H1 (cell line): Measurements from ENCODE around the gene PDE4C. TPM values are rescaled to one million over a fixed set of nuclear protein-coding genes. Genes with fewer than 3 reads are reported as not detected.

Source experiments
- CTCF ChIA-PET: fragments of 300-600 bp; sonication (Branson Sonifier 250); formaldehyde crosslinking; loops from one replicate; lab custom pipeline; 2021; ENCODE audit not compliant: partially characterized antibody; lab: Charles Lee
- POLR2A ChIA-PET: fragments of 300-600 bp; sonication (Branson Sonifier 250); formaldehyde crosslinking; loops from one replicate; lab custom pipeline; 2021; ENCODE audit warnings: inconsistent platforms; ENCODE audit not compliant: partially characterized antibody; lab: Charles Lee
- DNase-seq, 2 experiments: peaks; one replicate each; pipeline versions ENCODE4 v3.0.0 to v3.0.0-alpha.2; 2010 to 2022; ENCODE audit warnings: low spot score in 2 of 2, low read depth in 1 of 2, mixed read lengths in 1 of 2
- FAIRE-seq: peaks from 2 replicates; lab custom pipeline; 2011; peaks lifted over from hg19 to GRCh38; lab: Jason Lieb, UNC
- H2AFZ ChIP-seq: 2 replicates; pipeline ENCODE4 v1.8.1; 2012; ENCODE audit warnings: low read length, inconsistent platforms
- H2AK5ac ChIP-seq: 2 replicates; pipeline ENCODE4 v1.6.1; 2013; ENCODE audit warnings: low read depth, low read length
- H2BK120ac ChIP-seq: replicated peaks from 2 replicates; pipeline ENCODE3; 2013; ENCODE audit warnings: low read depth, low read length, inconsistent platforms
- H2BK12ac ChIP-seq: 2 replicates; pipeline ENCODE4 v1.6.1; 2013; ENCODE audit warnings: low read depth, low read length
- H2BK15ac ChIP-seq: 2 replicates; pipeline ENCODE4 v1.6.1; 2013; ENCODE audit warnings: low read length
- H2BK20ac ChIP-seq: 2 replicates; pipeline ENCODE4 v1.6.1; 2013; ENCODE audit warnings: low read length
- H2BK5ac ChIP-seq: 2 replicates; pipeline ENCODE4 v1.6.1; 2013; ENCODE audit warnings: low read depth, low read length
- H3K14ac ChIP-seq: 2 replicates; pipeline ENCODE4 v1.6.1; 2013; ENCODE audit warnings: inconsistent platforms; ENCODE audit not compliant: insufficient read length
- H3K18ac ChIP-seq: 2 replicates; pipeline ENCODE4 v1.6.1; 2013; ENCODE audit warnings: low read length; ENCODE audit errors: extremely low read depth
- H3K23ac ChIP-seq: 2 replicates; pipeline ENCODE4 v1.6.1; 2013; ENCODE audit warnings: inconsistent platforms; ENCODE audit not compliant: insufficient read length
- H3K23me2 ChIP-seq: 2 replicates; pipeline ENCODE4 v1.6.1; 2013; ENCODE audit warnings: low read depth, low read length
- H3K27ac ChIP-seq: 2 replicates; pipeline ENCODE4 v1.6.1; 2011; ENCODE audit warnings: low read depth, low read length, inconsistent platforms
- H3K27me3 ChIP-seq, 4 experiments: replicated peaks in 1 of 4; 1 replicate in 1 of 4; 2 replicates in 3 of 4; pipeline versions ENCODE4 v1.6.1 to v1.8.1; 2011 to 2013; ENCODE audit warnings: low read length in 3 of 4, mild to moderate bottlenecking in 3 of 4, inconsistent platforms in 2 of 4, mixed read lengths in 2 of 4, moderate library complexity in 1 of 4; ENCODE audit not compliant: control insufficient read depth in 3 of 4, insufficient read depth in 3 of 4; ENCODE audit errors: extremely low read depth in 1 of 4
- H3K36me3 ChIP-seq, 4 experiments: 2 replicates each; pipeline versions ENCODE4 v1.6.1 to v1.8.1; 2011 to 2013; ENCODE audit warnings: mild to moderate bottlenecking in 4 of 4, low read length in 3 of 4, moderate library complexity in 2 of 4, control low read depth in 1 of 4, inconsistent platforms in 1 of 4; ENCODE audit not compliant: insufficient read depth in 4 of 4, control insufficient read depth in 2 of 4
- H3K4ac ChIP-seq: replicated peaks from 2 replicates; pipeline ENCODE3; 2013; ENCODE audit warnings: low read length, low read depth, mixed read lengths, inconsistent platforms; ENCODE audit not compliant: insufficient read length
- H3K4me1 ChIP-seq, 4 experiments: replicated peaks in 1 of 4; 1 replicate in 1 of 4; 2 replicates in 3 of 4; pipeline versions ENCODE4 v1.6.1 to v1.8.1; 2011 to 2013; ENCODE audit warnings: low read length in 3 of 4, inconsistent platforms in 2 of 4, mixed read lengths in 1 of 4; ENCODE audit not compliant: insufficient read depth in 4 of 4, control insufficient read depth in 3 of 4
- H3K4me2 ChIP-seq, 2 experiments: 2 replicates each; pipeline versions ENCODE4 v1.6.1 to v1.8.1; 2011 to 2013; ENCODE audit warnings: low read depth in 2 of 2, low read length in 2 of 2, control low read depth in 1 of 2, inconsistent platforms in 1 of 2, mild to moderate bottlenecking in 1 of 2; ENCODE audit not compliant: insufficient read depth in 1 of 2
- H3K4me3 ChIP-seq, 4 experiments: fragments of 200-600, 300-600 bp in 1 of 4; sonication (generic), shearing (Covaris generic), sonication (Bioruptor Twin) in 1 of 4; 2 replicates each; pipeline versions ENCODE4 v1.5.1 to v1.8.1; 2011 to 2016; ENCODE audit warnings: low read length in 4 of 4, low read depth in 3 of 4, control low read depth in 2 of 4, inconsistent platforms in 2 of 4, mild to moderate bottlenecking in 2 of 4, mixed read lengths in 1 of 4, moderate library complexity in 1 of 4; ENCODE audit not compliant: insufficient read depth in 2 of 4; ENCODE audit errors: extremely low read depth in 1 of 4
- H3K56ac ChIP-seq: replicated peaks from 2 replicates; pipeline ENCODE3; 2013; ENCODE audit warnings: low read depth, mild to moderate bottlenecking, mixed read lengths, low read length, inconsistent platforms; ENCODE audit not compliant: insufficient read length
- H3K79me1 ChIP-seq: 2 replicates; pipeline ENCODE4 v1.6.1; 2013; ENCODE audit warnings: low read depth, low read length, control low read depth
- H3K79me2 ChIP-seq, 2 experiments: 2 replicates each; pipeline versions ENCODE4 v1.6.1 to v1.8.1; 2012 to 2013; ENCODE audit warnings: low read length in 2 of 2, mild to moderate bottlenecking in 2 of 2, inconsistent platforms in 1 of 2; ENCODE audit not compliant: insufficient read depth in 2 of 2, control insufficient read depth in 1 of 2
- H3K9ac ChIP-seq, 4 experiments: replicated peaks in 1 of 4; 1 replicate in 1 of 4; 2 replicates in 3 of 4; pipeline versions ENCODE4 v1.6.1 to v1.8.1; 2011 to 2013; ENCODE audit warnings: low read depth in 3 of 4, low read length in 3 of 4, control low read depth in 2 of 4, mild to moderate bottlenecking in 2 of 4, moderate library complexity in 2 of 4, inconsistent platforms in 1 of 4; ENCODE audit errors: extremely low read depth in 1 of 4
- H3K9me3 ChIP-seq, 2 experiments: 2 replicates each; pipeline versions ENCODE4 v1.6.1 to v1.8.1; 2012 to 2013; ENCODE audit warnings: mild to moderate bottlenecking in 2 of 2, moderate library complexity in 2 of 2, control low read depth in 1 of 2, inconsistent platforms in 1 of 2, low read depth in 1 of 2, low read length in 1 of 2, mixed read lengths in 1 of 2; ENCODE audit not compliant: insufficient read depth in 2 of 2
- H4K20me1 ChIP-seq, 2 experiments: replicated peaks in 1 of 2; 2 replicates each; pipeline versions ENCODE3 to v1.8.1; 2011 to 2013; ENCODE audit warnings: inconsistent platforms in 2 of 2, low read length in 2 of 2, mild to moderate bottlenecking in 1 of 2; ENCODE audit not compliant: insufficient read depth in 2 of 2, control insufficient read depth in 1 of 2
- H4K5ac ChIP-seq: 2 replicates; pipeline ENCODE4 v1.6.1; 2013; ENCODE audit warnings: low read length, low read depth, mixed read lengths, inconsistent platforms; ENCODE audit not compliant: insufficient read length
- H4K8ac ChIP-seq: 2 replicates; pipeline ENCODE4 v1.8.0; 2013; ENCODE audit warnings: mild to moderate bottlenecking, moderate library complexity, low read length, inconsistent platforms; ENCODE audit not compliant: insufficient read depth; ENCODE audit errors: extremely low read depth
- H4K91ac ChIP-seq: replicated peaks from 2 replicates; pipeline ENCODE3; 2013; ENCODE audit warnings: low read length, mixed read lengths, inconsistent platforms; ENCODE audit not compliant: insufficient read length
- CBX8 ChIP-seq: fragments of 300-800, 300-1000 bp; sonication (generic); IDR thresholded peaks from 2 replicates; pipeline ENCODE4 v1.7.1; 2016; ENCODE audit warnings: low read depth, low read length, borderline replicate concordance
- EP300 ChIP-seq, 2 experiments: IDR thresholded peaks; 1 replicate in 1 of 2; 2 replicates in 1 of 2; pipeline ENCODE4 v1.6.1; 2011 to 2012; ENCODE audit warnings: low read depth in 2 of 2, low read length in 2 of 2, mild to moderate bottlenecking in 2 of 2, borderline replicate concordance in 1 of 2, inconsistent platforms in 1 of 2, moderate library complexity in 1 of 2
- KDM4A ChIP-seq: IDR thresholded peaks from one replicate; pipeline ENCODE4 v1.7.1; 2012; ENCODE audit warnings: low read depth, mild to moderate bottlenecking, moderate library complexity, low read length, inconsistent platforms; ENCODE audit not compliant: severe bottlenecking
- NANOG ChIP-seq: IDR thresholded peaks from 2 replicates; pipeline ENCODE4 v1.6.1; 2011; ENCODE audit warnings: low read length, low read depth, mild to moderate bottlenecking, inconsistent platforms; ENCODE audit not compliant: insufficient read depth, poor library complexity, severe bottlenecking
- PHF8 ChIP-seq: fragments of 200-600 bp; sonication (generic); conservative IDR thresholded peaks from 2 replicates; pipeline ENCODE4 v1.7.1; 2012; ENCODE audit warnings: low read depth, mild to moderate bottlenecking, inconsistent platforms, low read length, moderate library complexity
- SIN3A ChIP-seq, 2 experiments: IDR thresholded peaks in 1 of 2; conservative IDR thresholded peaks in 1 of 2; 2 replicates each; pipeline ENCODE4 v1.6.1; 2011 to 2012; ENCODE audit warnings: low read length in 2 of 2, improper control_type of control experiment in 1 of 2, low read depth in 1 of 2, mild to moderate bottlenecking in 1 of 2
- SIX5 ChIP-seq: IDR thresholded peaks from 2 replicates; pipeline ENCODE4 v1.6.1; 2011; ENCODE audit warnings: mild to moderate bottlenecking, low read depth, low read length
- SP4 ChIP-seq: IDR thresholded peaks from 2 replicates; pipeline ENCODE4 v1.6.1; 2012; ENCODE audit warnings: low read length, inconsistent platforms
- WGBS, 2 experiments: shearing (Covaris generic) in 1 of 2; methylation state at CpG; one replicate each; pipeline versions ENCODE4 v1.1.6 to v1.1.7; 2013 to 2015; ENCODE audit warnings: low lambda C conversion rate in 2 of 2, mixed read lengths in 2 of 2, inconsistent platforms in 1 of 2, low coverage in 1 of 2, missing lambda C conversion rate in 1 of 2; ENCODE audit not compliant: insufficient replicate concordance in 2 of 2, insufficient coverage in 1 of 2, insufficient read length in 1 of 2; ENCODE audit errors: extremely low coverage in 1 of 2, missing lambda C conversion rate in 1 of 2; 5-methylcytosine and 5-hydroxymethylcytosine counted together
- polyA plus RNA-seq, 7 experiments: library from polyadenylated mRNA; depleted of rRNA in 3 of 7; stranded (reverse) in 5 of 7; unstranded in 2 of 7; fragments of >200 nt in 5 of 7; fragments of 200-250 nt in 2 of 7; gene quantifications; 1 replicate in 5 of 7; 2 replicates in 1 of 7; 4 replicates in 1 of 7; pipeline versions ENCODE4 v1.2.1 to v1.2.3, GENCODE V29; 2011 to 2013; ENCODE audit warnings: missing spikeins in 2 of 7, mixed read lengths in 2 of 7
- total RNA-seq: library from RNA; stranded (reverse); fragmentation: NEBNext Ultra II Directional; extraction: Animal tissue kit (Norgen Biotek cat#: 25700); gene quantifications from 2 replicates; pipeline ENCODE4 v1.2.1, GENCODE V29; 2021

The PDE4C gene
- total and polyA plus RNA-seq, 2 of the 8 experiments (the other 6 are each of a cell fraction or from before 2014, with no cell fraction given): 2.7 to 3.1 TPM

DNA sequence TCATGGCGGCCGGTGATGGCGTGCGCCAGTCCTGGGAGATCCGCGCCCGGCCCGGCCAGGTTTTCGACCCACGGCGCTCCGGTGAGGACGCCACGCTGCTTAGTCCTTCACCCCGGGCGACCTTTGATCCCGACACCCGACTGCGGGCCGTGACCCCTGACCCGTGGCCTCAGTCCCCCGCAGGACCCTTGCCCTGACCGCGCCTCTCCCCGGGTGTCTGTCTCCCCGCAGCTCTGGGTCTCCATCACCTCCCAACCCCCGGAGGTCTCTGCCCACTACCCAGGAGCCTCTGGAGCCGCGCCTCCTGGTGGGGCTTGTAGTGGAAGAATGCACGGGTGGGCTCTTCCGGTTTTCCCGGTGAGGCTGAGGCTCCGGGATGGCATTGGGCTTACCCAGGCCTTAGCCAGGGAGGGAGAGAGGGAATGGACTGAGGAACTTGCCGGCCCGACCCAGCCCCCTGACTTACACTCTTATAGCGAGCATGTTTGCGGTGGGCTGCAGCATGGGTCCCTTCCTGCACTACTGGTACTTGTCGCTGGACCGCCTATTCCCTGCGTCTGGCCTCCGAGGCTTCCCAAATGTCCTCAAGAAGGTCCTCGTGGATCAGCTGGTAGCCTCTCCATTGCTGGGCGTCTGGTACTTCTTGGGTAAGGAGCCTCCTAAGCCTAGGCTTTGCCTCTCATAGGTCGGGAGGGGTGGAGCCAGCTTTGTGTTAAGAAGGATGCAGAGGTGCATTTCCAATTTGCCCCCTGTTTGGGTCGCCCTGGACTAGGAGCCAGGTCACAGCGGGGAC is 32.7 kb downstream of the PDE4C start:
- no peak for FAIRE-seq

More for the DNA sequence above, 32.7 kb downstream of the PDE4C start:
- no peak for DNase-seq
- peaks cover 7 to 24% (median 9%) of the 10 kb centered on the region in 4 experiments; a peak in 6 of 8 replicates for H3K36me3 ChIP-seq
- H3K4me2 ChIP-seq: peak overlapping the region; percentile 93 to 94
- peaks cover 5 to 12% (median 8%) of the 10 kb centered on the region in 4 experiments for H3K4me1 ChIP-seq
- H2BK120ac ChIP-seq: no peak overlapping the region
- peak overlapping the region; percentile 72; the same call in 1 of the 2 replicates for H4K8ac ChIP-seq
- no peaks in the 10 kb centered on the region for H3K9me3 ChIP-seq
- ChIA-PET POLR2A (interaction anchor here (0.6 to 5.8 kb wide), 9 partner anchors 9 to 198 kb away, joined by 3 to 38 read pairs (median 3); partner anchors contain the start of genes JUND and RAB3A), CTCF (interaction anchor here (0.6 to 2.8 kb wide), 12 partner anchors 11 to 322 kb away, joined by 3 to 20 read pairs (median 4); a partner anchor contains a TSS)
- peaks cover 6% of the 10 kb centered on the region; the same call in 1 of the 2 replicates for H3K79me1 ChIP-seq
- no peak overlapping the region for H2BK20ac ChIP-seq
- H4K5ac ChIP-seq: peak overlapping the region; percentile 7
- H3K9ac ChIP-seq: peak overlapping the region; percentile 58 to 79 (median 69)
- peaks cover 10% of the 10 kb centered on the region for H3K23me2 ChIP-seq
- H2AK5ac ChIP-seq: no peak overlapping the region
- H4K91ac ChIP-seq: no peak overlapping the region
- no peak overlapping the region for H2BK15ac ChIP-seq
- H2BK12ac ChIP-seq: no peak overlapping the region
- peak overlapping the region; percentile 60; the same call in 1 of the 2 replicates for H3K27ac ChIP-seq
- H3K27me3 ChIP-seq: no peaks in the 10 kb centered on the region
- peaks cover 0 to 4% of the 10 kb centered on the region in 2 experiments; a peak in 1 of 4 replicates for H3K79me2 ChIP-seq
- H3K4ac ChIP-seq: no peak overlapping the region
- TF ChIP-seq SIN3A (conservative IDR thresholded peaks at IDR 0.05 in 1 of 2, IDR thresholded peaks at IDR 0.05 in 1 of 2; ENCODE audit: low read depth in 1 of 2, low read length in 2 of 2) (0 out of 4 replicates have a peak, but pooled peaks of 1 of the 2 experiments have one; percentile 9), CBX8 (no peak), NANOG (no peak), KDM4A (peak; percentile 22), SIX5 (no peak), SP4 (no peak), EP300 (IDR thresholded peaks at IDR 0.05; ENCODE audit: borderline replicate concordance in 1 of 2, low read depth in 2 of 2, low read length in 2 of 2) (no peak), PHF8 (peak; percentile 26)
- no peak overlapping the region for H2AFZ ChIP-seq
- H3K14ac ChIP-seq: no peak overlapping the region
- peak overlapping the region; percentile 16 for H3K56ac ChIP-seq
- peak overlapping the region; percentile 82 to 96 (median 89) for H3K4me3 ChIP-seq
- peak overlapping the region; percentile 71; the same call in 1 of the 2 replicates for H3K18ac ChIP-seq
- no peak overlapping the region for H3K23ac ChIP-seq
- WGBS, 2 experiments: 12% methylated on average over 46 of the region's 46 CpGs; no CpG with 5 or more reads in 1 of the 2 experiments
- peaks cover 3 to 22% of the 10 kb centered on the region in 2 experiments for H4K20me1 ChIP-seq
- peak overlapping the region; percentile 85; the same call in 1 of the 2 replicates for H2BK5ac ChIP-seq
